NCI-H187 treated with DMSO at 0.1 percent for 48 hours (cell line): ENCODE data around the gene C9orf85.
A peak's percentile ranks its signal among the peaks of the same experiment; 100 is the strongest.
"Not testable (repeated sequence)": the region's sequence is repeated elsewhere in the genome, so short reads cannot be mapped to it uniquely, and the experiment has no call there.

Experiments
- DNase-seq: peaks from one replicate; lab custom pipeline; 2025; lab: John Stamatoyannopoulos, UW

Gene C9orf85, protein sequence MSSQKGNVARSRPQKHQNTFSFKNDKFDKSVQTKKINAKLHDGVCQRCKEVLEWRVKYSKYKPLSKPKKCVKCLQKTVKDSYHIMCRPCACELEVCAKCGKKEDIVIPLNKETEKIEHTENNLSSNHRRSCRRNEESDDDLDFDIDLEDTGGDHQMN

DNA sequence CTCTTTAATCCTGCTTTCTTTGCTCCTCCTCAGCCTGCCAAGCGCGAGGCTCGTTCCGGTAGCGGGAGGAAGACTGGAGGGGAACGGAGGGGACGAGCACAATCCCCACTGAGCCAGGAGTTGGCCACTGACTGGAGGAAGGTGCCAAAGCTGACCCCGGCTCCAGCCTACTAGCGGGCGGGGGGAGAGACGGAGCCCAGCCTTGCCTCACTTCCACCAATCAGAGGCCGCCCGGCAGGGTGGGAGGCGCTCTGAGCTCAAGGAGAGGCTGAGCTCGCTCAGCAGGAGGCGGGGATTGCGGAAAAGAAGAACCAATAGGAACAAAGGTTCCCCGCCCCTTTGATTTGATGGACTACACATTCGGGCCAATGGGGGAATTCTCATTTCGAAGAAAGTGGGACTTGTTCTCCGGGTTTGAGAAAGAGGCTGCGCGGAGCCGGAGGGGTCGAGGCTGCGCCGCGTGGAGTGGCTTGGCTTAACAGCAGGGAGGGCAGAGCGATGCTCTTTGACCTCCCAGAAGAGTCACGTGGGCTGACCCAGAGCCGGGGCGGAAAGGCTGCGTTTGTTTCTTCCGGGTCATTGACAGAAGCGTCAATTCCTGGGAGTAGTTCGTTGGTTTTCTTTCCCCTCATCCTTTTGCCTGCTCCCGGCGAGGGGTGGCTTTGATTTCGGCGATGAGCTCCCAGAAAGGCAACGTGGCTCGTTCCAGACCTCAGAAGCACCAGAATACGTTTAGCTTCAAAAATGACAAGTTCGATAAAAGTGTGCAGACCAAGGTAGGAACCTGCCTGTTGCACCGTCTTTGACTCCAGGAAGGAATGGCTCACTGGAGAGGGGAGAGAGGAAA is at the start of gene C9orf85, which contains the start of gene ABHD17B:
C9orf85 (plus strand) TSS at position 579 of the 847 bp plus-strand sequence; CDS start at position 675, 96 bp downstream.
ABHD17B (minus strand) TSS at position 133 of the 847 bp plus-strand sequence. CDS start 36,113 bp downstream, outside the sequence.
- peak; percentile 89 for DNase-seq

DNA sequence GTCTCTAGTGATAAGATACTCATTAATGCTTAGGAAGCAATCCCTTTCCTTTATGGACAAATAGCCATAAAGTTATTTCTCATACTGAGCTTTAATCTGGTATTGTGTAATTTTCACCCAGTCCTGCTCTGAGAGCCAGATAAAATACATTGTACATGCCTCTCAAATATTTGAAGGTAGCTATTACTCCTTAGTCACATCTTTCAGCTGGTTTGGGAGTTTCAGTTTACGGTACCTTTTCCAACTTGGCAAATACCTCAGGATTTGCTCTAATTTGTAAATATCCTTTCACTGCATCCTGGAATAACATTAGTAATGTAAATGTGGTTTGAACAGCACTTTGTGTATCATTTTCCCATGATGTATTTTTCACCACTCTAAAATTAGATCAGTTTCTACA is 47.8 kb upstream of the C9orf85 start:
- DNase-seq, result no peak

DNA sequence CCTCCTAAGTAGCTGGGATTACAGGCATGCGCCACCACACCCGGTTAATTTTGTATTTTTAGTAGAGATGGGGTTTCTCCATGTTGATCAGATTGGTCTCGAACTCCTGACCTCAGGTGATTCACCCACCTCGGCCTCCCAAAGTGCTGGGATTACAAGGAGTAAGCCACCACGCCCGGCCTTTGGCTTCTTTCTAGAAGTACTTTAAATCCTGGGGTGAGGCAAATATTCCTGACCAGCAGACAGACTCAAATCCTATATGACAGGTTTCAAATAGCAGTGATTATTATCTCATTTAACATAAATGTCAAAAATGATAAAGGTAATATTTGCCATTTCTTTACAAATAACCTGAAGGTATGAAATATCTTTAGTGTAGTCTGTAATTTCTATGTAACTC is 36.1 kb upstream of the C9orf85 start:
- no peak for DNase-seq

DNA sequence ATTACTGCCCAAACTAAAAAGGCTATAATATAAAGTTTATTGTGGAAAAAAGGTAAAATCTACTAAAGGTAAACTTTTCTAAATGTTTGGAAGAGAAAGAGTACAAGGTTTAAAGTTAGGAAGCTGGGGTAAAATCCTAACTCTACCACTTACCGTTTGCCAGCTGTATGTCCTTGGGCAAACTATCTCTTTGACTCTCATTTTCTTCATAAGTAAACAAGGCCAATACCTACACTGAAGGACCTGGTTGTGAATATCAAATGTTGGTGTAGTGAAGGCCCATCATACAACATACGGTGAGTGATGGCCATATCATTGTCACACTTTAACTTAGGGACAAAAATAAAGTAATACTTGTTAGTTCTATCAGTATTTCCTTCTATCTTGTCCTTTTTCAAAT is 35.3 kb upstream of the C9orf85 start:
- no peak for DNase-seq

DNA sequence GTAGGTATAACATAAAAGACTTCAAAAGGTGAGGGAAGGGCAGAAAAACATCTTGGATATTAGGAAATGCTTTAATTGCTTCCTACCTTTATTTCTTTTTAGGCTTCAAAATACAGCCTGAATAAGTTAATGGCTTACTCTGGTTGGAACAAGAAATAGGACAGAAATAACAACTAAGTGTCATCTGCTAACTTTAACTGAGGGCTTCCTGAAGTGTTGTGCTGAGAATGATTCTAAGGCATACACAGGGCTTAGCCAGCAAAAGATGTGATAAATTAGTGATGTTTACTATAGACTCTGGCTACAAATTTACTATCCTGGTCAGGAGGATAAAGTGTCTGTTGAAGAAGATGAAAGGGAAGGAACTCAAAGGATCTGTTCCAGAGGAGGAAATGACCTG is 34.6 kb upstream of the C9orf85 start:
- DNase-seq, result no peak

DNA sequence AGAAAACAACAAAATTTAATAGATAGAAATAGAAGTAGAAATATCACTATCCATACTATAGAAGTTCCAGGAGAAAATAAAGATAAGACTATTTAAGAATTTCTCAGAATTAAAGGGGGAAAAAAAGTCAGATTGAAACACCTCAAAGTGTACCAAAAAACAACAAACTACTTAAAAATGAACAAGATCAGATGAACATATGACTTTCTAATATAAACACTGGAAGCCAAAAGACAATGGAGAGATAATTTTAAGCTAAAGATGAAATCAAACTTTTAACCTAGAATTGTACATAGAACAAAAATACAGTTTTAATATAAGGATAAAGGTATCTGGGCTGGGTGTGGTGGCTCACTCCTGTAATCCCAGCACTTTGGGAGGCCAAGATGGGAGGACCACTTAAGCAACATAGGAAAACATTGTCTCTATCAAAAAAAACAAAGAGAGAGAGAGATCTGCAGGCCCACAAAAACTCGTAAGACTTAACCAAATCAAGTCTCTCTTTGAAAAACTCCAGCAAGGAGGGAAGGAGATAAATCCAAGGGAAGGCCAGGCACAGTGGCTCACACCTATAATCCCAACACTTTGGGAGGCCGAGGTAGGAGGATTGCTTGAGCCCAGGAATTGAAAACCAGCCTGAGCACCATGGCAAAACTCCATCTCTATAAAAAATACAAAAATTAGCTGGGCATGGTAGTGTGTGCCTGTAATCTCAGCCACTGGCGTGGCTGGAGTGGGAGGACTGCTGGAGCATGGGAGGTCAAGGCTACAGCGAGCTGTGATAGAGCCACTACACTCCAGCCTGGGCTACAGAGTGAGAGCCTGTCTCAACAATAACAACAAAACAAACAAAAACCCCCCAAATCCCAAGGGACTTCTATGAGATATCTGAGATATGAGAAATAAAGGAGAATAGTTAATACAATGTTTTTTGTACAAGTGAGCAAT is 32.8 kb upstream of the C9orf85 start:
- DNase-seq, result no peak

DNA sequence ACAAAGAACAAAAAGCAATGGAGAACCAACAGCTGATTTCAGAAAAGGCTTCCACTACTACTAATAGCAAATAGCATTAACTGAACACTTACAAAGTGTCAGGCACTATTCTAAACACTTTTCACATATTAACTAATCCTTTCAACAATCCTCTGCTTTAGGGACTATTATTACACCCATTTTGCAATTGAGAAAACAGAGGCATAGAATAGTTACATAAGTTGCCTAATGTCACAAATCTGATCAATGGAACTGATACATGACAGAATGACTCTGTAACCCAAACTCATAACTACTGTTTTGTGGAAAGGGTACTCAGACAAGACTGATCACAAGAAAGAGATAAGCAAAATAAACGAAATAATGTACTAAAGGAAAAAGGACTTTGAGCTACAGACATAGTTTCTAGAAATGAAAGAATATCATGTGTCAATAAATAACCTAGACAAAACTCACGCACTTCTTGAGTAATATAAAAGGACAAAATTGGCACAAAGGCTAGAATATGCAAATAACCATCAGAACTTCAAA is 31.7 kb upstream of the C9orf85 start:
- no peak for DNase-seq

DNA sequence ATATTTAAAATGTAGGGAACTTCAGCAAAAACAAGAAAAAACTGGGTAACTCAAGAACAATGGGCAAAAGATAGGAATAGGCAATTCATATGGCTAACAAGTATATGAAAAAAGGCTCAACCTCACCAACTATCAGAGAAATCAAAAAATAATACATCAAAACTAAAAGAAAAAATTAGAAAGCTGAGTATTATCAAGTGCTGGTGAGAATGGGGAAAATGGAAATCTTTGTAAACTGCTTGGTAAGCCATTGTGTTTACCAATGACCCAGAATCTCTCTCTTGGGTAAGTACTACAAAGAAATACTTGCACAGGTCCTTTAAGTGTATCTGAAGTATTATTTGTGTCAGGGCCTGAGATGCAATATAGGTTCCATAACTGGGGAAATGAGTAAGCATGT is 27.4 kb upstream of the C9orf85 start:
- DNase-seq, result no peak

DNA sequence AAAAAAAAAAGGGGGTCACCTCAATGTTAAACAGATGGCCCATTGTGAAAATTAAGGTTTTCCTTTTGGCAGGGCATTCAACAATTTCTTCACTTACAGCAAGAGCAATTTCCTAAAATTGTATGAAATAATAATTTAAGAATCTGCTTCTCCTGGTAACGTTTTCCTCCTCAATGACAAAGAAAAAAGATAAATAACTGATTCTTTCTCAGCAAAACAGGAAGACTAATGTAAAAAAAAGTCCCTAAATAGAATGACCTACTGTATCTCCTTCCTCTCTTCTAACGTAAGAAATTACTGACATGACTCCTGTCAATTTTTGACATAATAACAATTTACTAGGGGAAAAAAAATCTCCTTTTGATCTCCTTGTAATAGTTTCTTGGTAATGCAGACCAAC is 26.0 kb upstream of the C9orf85 start:
- DNase-seq, result no peak

DNA sequence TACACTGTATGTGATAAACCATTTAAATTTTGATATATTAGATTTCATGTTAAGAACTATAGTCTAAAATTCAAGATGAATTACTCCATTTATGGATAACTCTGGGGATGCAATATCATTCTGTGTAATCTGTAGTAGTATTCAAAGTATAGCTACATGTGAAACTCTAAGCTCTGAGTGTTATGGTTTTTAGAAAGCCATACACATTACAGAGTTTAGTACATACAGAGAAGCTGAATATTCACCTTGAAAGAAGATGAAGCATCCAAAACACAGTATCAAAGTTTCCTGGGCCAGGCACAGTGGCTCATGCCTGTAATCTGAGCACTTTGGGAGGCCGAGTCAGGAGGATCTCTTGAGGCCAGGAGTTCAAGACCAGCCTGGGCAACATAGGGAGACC is 25.4 kb upstream of the C9orf85 start:
- no peak for DNase-seq

DNA sequence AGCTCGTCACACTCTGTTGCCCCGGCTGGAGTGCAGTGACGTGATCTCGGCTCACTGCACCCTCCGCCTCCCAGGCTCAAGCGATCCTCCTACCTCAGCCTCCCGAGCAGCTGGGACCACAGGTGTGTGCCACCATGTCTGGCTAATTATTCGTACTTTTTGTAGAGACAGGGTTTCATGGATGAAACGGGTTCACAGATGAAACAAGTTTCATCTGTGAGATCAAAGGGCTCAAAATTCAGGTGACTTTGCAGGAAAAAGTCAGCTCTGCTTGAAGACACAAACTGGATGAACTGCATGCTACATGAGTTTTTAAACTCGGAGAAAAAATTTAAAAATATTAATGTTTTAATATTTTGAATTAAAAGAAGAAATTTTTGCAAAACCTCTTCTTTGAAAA is 24.9 kb upstream of the C9orf85 start:
- no peak for DNase-seq

DNA sequence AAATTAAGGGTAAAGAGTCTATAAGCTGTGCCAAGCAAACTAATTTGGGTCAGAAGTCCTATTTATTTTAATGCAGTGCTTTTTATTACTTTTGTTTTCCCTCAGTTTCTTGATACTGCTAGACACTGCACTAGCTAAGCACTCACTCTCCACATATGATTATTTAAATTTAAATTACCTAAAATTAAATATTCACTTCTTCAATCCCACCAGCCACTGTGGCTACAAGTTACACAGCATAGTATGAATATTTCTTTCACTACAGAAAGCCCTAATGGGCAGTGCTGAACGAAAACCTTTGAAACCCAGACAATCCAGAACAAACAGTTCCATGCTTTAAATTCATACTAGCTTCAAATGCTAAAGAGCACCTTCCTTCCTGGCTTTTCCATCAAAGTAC is 24.1 kb upstream of the C9orf85 start:
- DNase-seq, result no peak

DNA sequence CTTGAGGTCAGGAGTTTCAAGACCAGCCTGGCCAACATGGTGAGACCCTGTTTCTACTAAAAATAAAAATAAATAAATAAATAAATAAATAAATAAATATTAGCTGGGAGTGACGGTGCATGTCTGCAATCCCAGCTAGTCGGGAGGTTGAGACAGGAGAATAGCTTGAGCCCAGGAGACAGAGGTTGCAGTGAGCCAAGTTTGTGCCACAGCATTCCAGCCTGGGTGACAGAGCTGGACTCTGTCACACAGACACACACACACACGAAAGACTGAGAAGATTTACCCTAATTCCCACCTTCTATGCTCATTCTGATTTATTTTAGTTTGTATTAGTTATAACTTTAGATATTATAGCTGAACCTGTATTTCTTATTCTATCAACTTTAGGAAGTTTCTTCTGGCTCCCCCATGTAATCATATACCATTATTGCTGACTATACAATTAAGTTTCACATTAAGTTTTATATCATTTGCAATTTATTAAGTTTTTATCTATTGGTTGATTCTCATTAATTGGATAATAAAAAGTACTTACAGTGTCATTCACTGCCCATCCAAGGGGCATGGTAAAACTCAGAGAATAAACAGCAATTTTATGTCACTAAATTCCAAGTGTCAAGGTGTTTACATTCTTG is 21.3 kb upstream of the C9orf85 start:
- DNase-seq, result no peak

DNA sequence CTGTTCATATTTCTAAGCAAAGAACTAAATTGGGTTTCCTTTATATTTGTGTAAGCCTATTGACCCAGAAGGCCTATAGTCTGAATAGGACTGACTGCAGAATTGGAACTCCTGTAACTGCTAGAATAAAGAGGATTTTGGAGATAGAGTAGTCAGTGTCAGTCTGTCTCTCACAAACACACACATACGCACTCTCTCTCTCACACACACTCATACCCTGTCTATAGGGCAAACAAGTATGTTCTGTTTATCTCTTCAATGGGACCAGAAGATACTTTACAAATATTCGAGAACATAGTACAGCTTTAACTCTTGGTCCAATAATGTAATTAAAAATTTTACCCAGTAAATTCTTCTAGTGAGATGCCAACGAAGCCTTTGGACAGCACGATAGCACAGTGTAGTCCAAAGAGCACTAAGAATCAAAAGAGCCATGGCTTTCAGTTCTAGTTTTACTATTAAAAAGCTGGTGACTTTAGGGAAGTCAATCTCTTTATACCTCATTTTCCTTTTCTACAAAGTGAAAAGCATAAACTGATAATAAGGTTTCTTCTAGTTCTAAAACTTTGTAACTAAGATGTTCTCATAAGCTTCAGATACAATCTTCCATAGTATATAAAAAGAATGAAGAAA is 19.8 kb upstream of the C9orf85 start:
- no peak for DNase-seq

DNA sequence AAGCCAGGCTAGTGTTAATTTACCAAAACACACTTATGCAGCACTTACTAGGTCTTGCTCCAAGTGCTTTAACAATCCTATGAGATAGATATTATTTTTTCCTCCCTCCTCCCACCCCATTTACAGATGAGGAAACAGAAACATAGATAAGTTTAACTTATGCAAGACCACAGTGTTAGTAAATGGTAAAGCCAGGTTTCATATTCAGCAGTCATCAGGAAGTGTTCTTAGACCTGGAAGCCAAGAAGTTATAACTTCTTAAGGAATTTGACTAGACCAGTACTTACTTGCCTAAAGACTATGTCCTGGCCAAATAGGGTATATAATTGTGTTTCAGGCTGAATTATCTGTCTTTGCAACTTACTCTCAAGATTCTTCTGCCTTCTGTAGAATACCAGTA is 16.3 kb upstream of the C9orf85 start:
- DNase-seq, result no peak

DNA sequence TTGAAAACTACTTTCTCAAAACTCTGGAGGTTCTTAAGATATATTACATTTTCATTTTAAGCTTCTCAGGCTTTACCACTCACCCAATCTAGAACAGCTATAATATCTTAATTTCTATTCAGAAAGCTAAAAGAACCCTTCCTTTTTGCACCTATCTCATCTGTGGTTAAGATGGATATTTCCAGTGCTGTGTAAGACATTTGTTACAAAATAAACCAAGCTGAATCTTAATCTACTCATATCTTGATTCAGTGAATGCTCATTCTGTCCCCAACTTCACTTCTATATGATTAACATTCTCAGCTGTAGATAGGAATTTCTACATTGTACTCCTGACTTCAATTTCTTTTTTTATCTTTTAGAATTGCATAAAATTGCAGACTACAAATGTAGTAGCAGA is 15.5 kb upstream of the C9orf85 start:
- DNase-seq, result no peak

DNA sequence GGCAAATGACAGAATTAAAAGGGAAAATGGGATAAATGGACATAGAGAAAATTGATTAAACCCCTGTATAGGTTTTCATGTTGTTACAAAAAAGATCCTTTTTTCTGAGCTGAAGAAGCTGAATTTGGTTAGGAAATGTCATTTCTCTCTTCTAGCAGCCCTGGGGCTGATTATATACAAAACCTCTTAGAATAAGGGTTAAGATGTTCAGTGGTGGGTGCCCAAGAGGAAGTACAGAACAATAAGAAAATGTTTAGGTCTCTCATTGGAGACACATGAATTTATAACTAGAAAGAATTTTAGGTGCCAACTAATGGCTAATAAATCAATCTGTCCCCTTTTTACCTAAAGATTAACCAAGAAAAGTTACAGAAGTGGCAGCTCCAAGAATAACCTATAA is 14.7 kb upstream of the C9orf85 start:
- DNase-seq, result no peak

DNA sequence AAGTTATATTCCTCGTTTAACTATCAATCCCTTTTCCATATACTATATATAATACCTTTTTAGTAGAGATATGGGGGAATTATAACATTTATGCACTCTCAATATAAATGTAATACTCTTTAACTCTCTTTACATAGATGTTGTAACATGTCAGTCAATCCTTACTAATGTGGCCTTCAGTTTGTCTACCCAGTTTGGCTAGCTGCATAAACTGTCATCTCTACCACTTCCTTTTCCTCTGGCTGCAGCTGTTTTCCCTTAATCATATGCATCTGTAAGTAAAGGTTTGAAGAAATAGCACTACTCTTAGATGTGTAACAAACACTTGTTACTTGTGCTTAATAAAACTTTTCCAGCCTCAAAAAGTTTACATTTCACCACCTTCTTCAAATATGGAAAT is 13.9 kb upstream of the C9orf85 start:
- DNase-seq, result no peak

DNA sequence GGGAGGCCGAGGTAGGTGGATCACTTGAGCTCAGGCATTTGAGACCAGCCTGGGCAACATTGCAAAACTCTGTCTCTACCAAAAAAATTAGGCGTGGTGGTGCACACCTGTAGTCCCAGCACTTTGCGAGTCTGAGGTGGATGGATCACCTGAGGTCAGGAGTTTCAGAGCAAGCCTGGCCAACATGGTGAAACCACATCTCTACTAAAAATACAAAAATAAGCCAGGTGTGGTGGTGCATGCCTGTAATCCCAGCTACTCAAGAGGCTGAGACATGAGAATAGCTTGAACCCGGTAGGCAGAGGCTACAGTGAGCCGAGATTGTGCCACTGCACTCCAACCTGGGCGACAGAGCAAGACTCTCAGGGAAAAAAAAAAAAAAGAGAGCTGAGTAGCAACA is 12.7 kb upstream of the C9orf85 start:
- DNase-seq, result not testable (repeated sequence)

DNA sequence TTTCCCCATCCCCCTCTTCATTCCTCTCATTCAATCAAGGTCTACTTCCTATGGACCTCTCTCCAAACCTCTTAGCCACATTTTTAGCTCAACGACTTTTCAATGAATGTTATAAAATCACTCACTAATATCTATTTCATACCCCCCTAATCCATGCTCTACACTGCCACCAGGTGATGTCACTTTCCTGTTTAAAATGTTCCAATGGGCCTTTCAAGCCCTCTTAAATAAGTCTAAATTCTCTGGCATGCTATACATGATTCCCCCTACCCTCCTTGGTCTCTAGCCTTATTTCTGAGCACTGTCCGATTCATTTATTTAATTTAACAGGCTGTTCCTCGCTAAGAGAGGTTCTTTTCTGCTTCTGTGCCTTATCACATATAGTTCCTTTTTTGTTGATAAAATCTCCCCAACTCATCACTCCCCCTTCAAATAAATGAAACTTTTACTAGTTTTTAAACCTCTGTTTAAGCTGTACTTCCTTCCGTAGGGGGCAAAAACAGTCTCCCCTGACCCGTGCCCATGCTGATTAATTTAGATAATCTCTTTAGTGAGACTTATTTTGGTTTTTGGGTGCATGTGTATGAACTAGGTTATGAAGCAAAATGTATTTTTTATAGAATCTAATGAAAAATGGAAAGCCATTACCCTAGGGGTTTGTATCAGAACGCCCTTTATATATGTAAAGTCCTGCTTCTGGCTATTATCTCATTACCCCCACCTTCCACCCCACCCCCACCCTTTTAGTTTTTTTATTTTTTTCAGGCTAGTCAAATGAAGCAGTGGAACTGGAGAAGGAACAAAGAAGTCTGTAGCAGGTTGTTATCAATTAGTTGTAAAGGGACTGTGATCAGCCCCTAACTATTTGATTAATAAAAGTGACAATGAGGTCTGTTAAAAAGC is 9.5 kb upstream of the C9orf85 start:
- DNase-seq, result no peak
